Nephron (organoid): ENCODE measurements around the gene COL4A1.
"Not testable (repeated sequence)": the region's sequence is repeated elsewhere in the genome, so short reads cannot be mapped to it uniquely, and the experiment has no call there.

ENCODE experiments used
- H3K27ac Mint-ChIP-seq, 3 experiments: 2 replicates each; pipeline ENCODE4 v1.8.0; 2020; ENCODE audit warnings: mixed read lengths in 3 of 3, mild to moderate bottlenecking in 2 of 3, moderate library complexity in 1 of 3
- H3K27me3 Mint-ChIP-seq: 2 replicates; pipeline ENCODE4 v1.8.0; 2021; ENCODE audit warnings: low read depth, mild to moderate bottlenecking, moderate library complexity, mixed read lengths
- H3K36me3 Mint-ChIP-seq: 2 replicates; pipeline ENCODE4 v1.8.0; 2020; ENCODE audit warnings: low read depth, mixed read lengths
- H3K4me1 Mint-ChIP-seq: 2 replicates; pipeline ENCODE4 v1.8.0; 2020; ENCODE audit warnings: mixed read lengths
- H3K4me3 Mint-ChIP-seq, 3 experiments: 2 replicates each; pipeline ENCODE4 v1.8.0; 2020; ENCODE audit warnings: mild to moderate bottlenecking in 3 of 3, mixed read lengths in 3 of 3, moderate library complexity in 2 of 3
- H3K9me3 Mint-ChIP-seq: 2 replicates; pipeline ENCODE4 v1.8.0; 2020; ENCODE audit warnings: mixed read lengths
- TF ChIP-seq, protein P1 (sequence below), 3 experiments: fragments of 200-600 bp; sonication (generic); IDR thresholded peaks; one replicate each; pipeline ENCODE4 v1.5.0; 2021; ENCODE audit warnings: antibody characterized with exemption in 3 of 3; ENCODE audit not compliant: unreplicated experiment in 3 of 3

The COL4A1 gene

DNA sequence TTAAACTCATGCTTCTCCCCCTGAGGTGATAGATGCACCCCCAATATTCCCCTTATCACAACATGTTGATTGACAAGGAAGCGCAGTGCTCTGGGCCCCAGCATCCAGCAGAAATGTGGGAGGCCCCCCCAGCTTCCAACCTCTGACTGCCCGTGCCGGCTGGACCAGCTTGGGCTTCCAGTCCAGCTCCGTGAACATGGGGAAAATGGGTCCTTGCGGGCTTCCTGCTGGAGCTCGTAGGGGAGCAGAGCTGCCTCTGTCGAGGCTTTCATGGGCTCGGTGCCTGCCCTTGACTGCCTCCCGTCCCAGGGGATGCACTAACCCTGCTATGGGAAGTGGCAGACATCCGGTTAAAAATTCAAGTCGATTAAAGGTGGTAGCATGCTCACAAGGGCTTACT is 188.9 kb downstream of the COL4A1 start:
- TF ChIP-seq, protein P1, sequence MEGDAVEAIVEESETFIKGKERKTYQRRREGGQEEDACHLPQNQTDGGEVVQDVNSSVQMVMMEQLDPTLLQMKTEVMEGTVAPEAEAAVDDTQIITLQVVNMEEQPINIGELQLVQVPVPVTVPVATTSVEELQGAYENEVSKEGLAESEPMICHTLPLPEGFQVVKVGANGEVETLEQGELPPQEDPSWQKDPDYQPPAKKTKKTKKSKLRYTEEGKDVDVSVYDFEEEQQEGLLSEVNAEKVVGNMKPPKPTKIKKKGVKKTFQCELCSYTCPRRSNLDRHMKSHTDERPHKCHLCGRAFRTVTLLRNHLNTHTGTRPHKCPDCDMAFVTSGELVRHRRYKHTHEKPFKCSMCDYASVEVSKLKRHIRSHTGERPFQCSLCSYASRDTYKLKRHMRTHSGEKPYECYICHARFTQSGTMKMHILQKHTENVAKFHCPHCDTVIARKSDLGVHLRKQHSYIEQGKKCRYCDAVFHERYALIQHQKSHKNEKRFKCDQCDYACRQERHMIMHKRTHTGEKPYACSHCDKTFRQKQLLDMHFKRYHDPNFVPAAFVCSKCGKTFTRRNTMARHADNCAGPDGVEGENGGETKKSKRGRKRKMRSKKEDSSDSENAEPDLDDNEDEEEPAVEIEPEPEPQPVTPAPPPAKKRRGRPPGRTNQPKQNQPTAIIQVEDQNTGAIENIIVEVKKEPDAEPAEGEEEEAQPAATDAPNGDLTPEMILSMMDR (IDR thresholded peaks at IDR 0.05; ENCODE audit: unreplicated experiment in 3 of 3): no peak
- Mint-ChIP-seq H3K27ac (no peak overlapping the region), H3K9me3 (no peaks in the 10 kb centered on the region), H3K27me3 (peaks cover 52% of the 10 kb centered on the region), H3K4me3 (no peak overlapping the region), H3K4me1 (peaks cover 11% of the 10 kb centered on the region), H3K36me3 (no peaks in the 10 kb centered on the region)

DNA sequence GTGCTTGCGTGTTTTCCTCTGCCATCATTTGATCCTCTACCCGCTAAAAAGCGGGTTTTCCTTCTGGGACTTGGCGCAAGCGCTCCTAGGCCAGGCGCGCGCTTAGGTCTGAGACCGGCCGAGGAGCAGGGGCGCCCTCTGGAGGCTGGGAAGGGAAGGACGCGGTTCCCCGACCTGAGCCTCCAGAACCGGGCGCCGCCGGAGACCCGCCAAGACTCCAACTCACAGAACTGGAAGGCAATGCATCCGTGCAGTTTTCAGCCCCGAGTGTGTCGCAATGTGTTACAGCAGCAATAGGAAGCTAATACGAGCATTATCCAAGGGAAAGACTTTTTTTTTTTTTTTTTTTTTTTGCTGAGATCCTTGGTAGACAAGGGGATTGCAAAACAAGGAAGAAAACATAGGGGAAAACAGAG is 190.9 kb downstream of the COL4A1 start:
- peaks cover 7% of the 10 kb centered on the region for H3K4me1 Mint-ChIP-seq
- H3K36me3 Mint-ChIP-seq: no peaks in the 10 kb centered on the region
- peak overlapping the region in 2 of 3 experiments; percentile 58 to 59 for H3K4me3 Mint-ChIP-seq
- peaks cover 42% of the 10 kb centered on the region for H3K27me3 Mint-ChIP-seq
- no peaks in the 10 kb centered on the region for H3K9me3 Mint-ChIP-seq
- TF ChIP-seq, protein P1 (IDR thresholded peaks at IDR 0.05; ENCODE audit: unreplicated experiment in 3 of 3): peak; percentile 81 to 93 (median 85)
- no peak overlapping the region for H3K27ac Mint-ChIP-seq

DNA sequence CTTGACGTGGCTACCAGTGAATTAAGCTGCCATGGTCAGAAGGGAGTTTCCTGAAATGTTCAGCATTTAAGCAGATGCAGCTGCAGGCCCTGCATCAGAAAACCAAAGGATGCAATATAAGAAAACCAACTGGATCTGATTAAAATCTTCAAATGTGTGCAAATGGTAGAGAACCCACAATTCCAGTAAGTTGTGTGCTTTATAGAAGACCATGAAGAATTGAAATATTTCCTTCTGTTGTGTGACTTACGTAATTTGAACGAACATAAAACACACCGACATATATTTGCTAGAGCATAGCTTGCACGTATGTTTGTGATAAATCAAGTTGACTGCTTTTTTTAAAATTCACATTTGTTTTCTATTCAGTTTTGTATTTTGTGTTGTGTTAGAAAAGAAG is 191.4 kb downstream of the COL4A1 start:
- Mint-ChIP-seq H3K9me3 (no peaks in the 10 kb centered on the region), H3K27ac (no peak overlapping the region), H3K36me3 (no peaks in the 10 kb centered on the region), H3K4me3 (no peak overlapping the region), H3K27me3 (peaks cover 38% of the 10 kb centered on the region), H3K4me1 (peaks cover 7% of the 10 kb centered on the region)
- TF ChIP-seq, protein P1 (IDR thresholded peaks at IDR 0.05; ENCODE audit: unreplicated experiment in 3 of 3): no peak

DNA sequence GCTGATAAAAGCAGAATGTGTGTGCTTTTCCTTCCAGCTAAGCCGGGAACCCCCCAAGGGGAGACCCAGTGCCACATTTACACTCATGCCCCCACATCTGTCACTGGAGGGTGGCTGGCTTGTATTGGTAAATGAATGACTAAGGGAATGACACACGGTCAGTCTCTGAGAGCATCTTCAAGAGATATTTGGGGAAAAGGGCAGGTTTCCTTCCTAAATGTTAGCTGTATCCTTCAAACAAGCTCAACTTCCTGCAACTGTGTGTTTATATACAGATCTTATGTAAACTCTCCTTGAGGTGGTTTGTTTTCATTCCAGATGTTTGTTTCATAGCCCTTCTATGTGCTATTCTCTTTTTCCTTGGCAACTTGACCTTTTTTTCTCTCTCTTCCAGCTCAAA is 192.6 kb downstream of the COL4A1 start:
- H3K4me3 Mint-ChIP-seq: no peak overlapping the region
- TF ChIP-seq, protein P1 (IDR thresholded peaks at IDR 0.05; ENCODE audit: unreplicated experiment in 3 of 3): no peak
- peaks cover 43% of the 10 kb centered on the region for H3K27me3 Mint-ChIP-seq
- H3K27ac Mint-ChIP-seq: no peak overlapping the region
- no peaks in the 10 kb centered on the region for H3K9me3 Mint-ChIP-seq
- H3K4me1 Mint-ChIP-seq: peaks cover 15% of the 10 kb centered on the region
- H3K36me3 Mint-ChIP-seq: no peaks in the 10 kb centered on the region

DNA sequence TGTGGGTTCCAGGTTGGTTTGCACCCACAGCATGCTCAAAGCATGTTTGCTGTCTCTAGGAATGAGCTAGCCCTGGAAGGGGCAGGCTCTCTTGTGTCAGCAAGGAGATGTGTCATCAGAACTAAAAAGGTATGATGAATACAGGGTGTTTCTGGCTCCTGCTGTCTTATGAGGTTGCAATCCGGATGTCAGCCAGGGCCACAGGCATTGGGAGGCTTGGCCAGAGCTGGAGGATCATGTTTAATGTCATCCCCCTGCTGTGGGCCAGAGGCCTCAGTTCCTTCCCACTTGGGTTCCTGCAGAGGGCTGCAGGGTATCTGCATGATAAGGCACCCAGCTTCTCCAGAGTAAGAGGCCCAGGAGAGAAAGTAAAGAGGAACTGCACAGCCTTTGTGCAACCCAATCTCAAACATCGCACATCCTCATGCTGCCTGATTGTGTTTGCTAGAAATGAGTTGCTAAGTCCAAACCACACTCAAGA is 193.6 kb downstream of the COL4A1 start:
- Mint-ChIP-seq H3K4me1 (peaks cover 21% of the 10 kb centered on the region), H3K36me3 (no peaks in the 10 kb centered on the region), H3K4me3 (no peak overlapping the region), H3K9me3 (no peaks in the 10 kb centered on the region), H3K27me3 (peaks cover 38% of the 10 kb centered on the region), H3K27ac (no peak overlapping the region)
- TF ChIP-seq, protein P1 (IDR thresholded peaks at IDR 0.05; ENCODE audit: unreplicated experiment in 3 of 3): no peak

DNA sequence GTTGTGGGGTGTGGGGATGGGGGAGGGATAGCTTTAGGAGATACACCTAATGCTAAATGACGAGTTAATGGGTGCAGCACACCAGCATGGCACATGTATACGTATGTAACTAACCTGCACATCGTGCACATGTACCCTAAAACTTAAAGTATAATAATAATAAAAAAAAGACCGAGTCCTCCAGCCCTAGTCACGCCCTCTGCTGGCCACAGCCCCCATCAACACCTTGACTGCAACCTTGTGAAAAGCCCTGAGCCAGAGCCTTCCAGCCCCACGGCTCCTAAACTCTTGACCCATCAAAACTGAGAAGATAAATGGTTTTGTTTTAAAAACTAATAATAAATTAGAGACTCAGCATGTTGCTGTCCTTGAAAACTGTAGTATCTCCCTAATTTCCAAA is 194.6 kb downstream of the COL4A1 start:
- H3K9me3 Mint-ChIP-seq, H3K27ac Mint-ChIP-seq, H3K36me3 Mint-ChIP-seq, H3K4me3 Mint-ChIP-seq: not testable (repeated sequence)
- H3K27me3 Mint-ChIP-seq: peaks cover 31% of the 10 kb centered on the region
- peaks cover 23% of the 10 kb centered on the region for H3K4me1 Mint-ChIP-seq
- TF ChIP-seq, protein P1 (IDR thresholded peaks at IDR 0.05; ENCODE audit: unreplicated experiment in 3 of 3): peak in 1 of 3 experiments; percentile 34
